HepG2 (cell line): ENCODE results near the gene CPB1.

ENCODE experiments used
- CHD4 ChIP-seq: fragments of 200-600 bp; sonication (generic); IDR thresholded peaks from 2 replicates; pipeline ENCODE4 v1.7.0; 2017; ENCODE audit warnings: mild to moderate bottlenecking, low read length, borderline replicate concordance
- EP300 ChIP-seq, 3 experiments: sonication (generic) in 1 of 3; formaldehyde crosslinking in 1 of 3; IDR thresholded peaks; 2 replicates each; pipeline versions ENCODE4 v1.5.1 to v1.6.1; 2011 to 2020; ENCODE audit warnings: low read depth in 2 of 3, low read length in 2 of 3, borderline replicate concordance in 1 of 3, improper control_type of control experiment in 1 of 3, mild to moderate bottlenecking in 1 of 3, missing genetic modification reagents in 1 of 3, moderate library complexity in 1 of 3
- EZH2 ChIP-seq: conservative IDR thresholded peaks from 2 replicates; pipeline ENCODE4 v1.6.1; 2012; ENCODE audit warnings: mild to moderate bottlenecking, low read depth, low read length, moderate library complexity
- FOXM1 ChIP-seq: sonication (generic); formaldehyde crosslinking; IDR thresholded peaks from 2 replicates; pipeline ENCODE4 v1.5.0; 2020; ENCODE audit warnings: missing genetic modification reagents
- JUN ChIP-seq: sonication (generic); formaldehyde crosslinking; IDR thresholded peaks from 2 replicates; pipeline ENCODE4 v1.4.0; 2020; ENCODE audit warnings: mild to moderate bottlenecking, missing genetic modification reagents
- PTBP1 ChIP-seq: fragments of 200-400 bp; formaldehyde crosslinking; IDR thresholded peaks from 2 replicates; pipeline ENCODE4 v1.6.1; 2018; ENCODE audit warnings: low read length, low read depth; ENCODE audit not compliant: poor library complexity, severe bottlenecking
- ZNF207 ChIP-seq: fragments of 450-650 bp; IDR thresholded peaks from 2 replicates; pipeline ENCODE4 v1.6.1; 2016; ENCODE audit warnings: antibody characterized with exemption, borderline replicate concordance
- ZNF24 ChIP-seq: fragments of 450-650 bp; IDR thresholded peaks from 2 replicates; pipeline ENCODE4 v1.6.1; 2017; ENCODE audit warnings: antibody characterized with exemption, mild to moderate bottlenecking
- ZNF282 ChIP-seq: fragments of 450-650 bp; IDR thresholded peaks from 2 replicates; pipeline ENCODE4 v1.6.1; 2018; ENCODE audit not compliant: partially characterized antibody
- ZNF83 ChIP-seq: sonication (generic); formaldehyde crosslinking; IDR thresholded peaks from 2 replicates; pipeline ENCODE4 v1.4.0; 2020; ENCODE audit warnings: missing genetic modification reagents, mild to moderate bottlenecking, borderline replicate concordance

- no peak for TF ChIP-seq EP300 (IDR thresholded peaks at IDR 0.05; ENCODE audit: low read depth in 2 of 2, low read length in 2 of 2)
- no peak for TF ChIP-seq EP300 (CRISPR knock-in tag; IDR thresholded peaks at IDR 0.05; ENCODE audit: borderline replicate concordance)
- no peak for TF ChIP-seq PTBP1
- no peak for TF ChIP-seq CHD4
- TF ChIP-seq ZNF83 (CRISPR knock-in tag): no peak
- no peak for TF ChIP-seq ZNF207
- no peak for TF ChIP-seq ZNF24
- TF ChIP-seq FOXM1 (CRISPR knock-in tag): no peak
- TF ChIP-seq EZH2: no peak
- no peak for TF ChIP-seq ZNF282
- no peak for TF ChIP-seq JUN (CRISPR knock-in tag)
Observed at GRCh38 chr3:148839805-148840204, 12.2 kb downstream of the CPB1 start.
